NB4 (cell line): Measurements from ENCODE around the gene DUS2.
A peak's percentile ranks its signal among the peaks of the same experiment; 100 is the strongest.
"Not testable (repeated sequence)": the region's sequence is repeated elsewhere in the genome, so short reads cannot be mapped to it uniquely, and the experiment has no call there.

ENCODE experiments used
- DNase-seq: peaks from one replicate; pipeline ENCODE4 v3.0.0; 2010; ENCODE audit warnings: low read depth
- H3K4me3 ChIP-seq: one replicate; pipeline ENCODE4 v1.5.1; 2011; ENCODE audit warnings: mild to moderate bottlenecking, low read depth, low read length, moderate library complexity
- CTCF ChIP-seq: IDR thresholded peaks from one replicate; pipeline ENCODE4 v1.5.1; 2012; ENCODE audit warnings: low read depth, low read length
- MAX ChIP-seq: IDR thresholded peaks from 2 replicates; pipeline ENCODE4 v1.6.1; 2011; ENCODE audit warnings: low read depth, low read length
- MYC ChIP-seq: IDR thresholded peaks from 2 replicates; pipeline ENCODE4 v1.6.1; 2011; ENCODE audit warnings: low read depth, low read length
- POLR2A ChIP-seq: IDR thresholded peaks from 2 replicates; pipeline ENCODE4 v1.6.1; 2011; ENCODE audit warnings: mild to moderate bottlenecking; ENCODE audit not compliant: insufficient read length; ENCODE audit errors: extremely low read depth

The DUS2 gene

DNA sequence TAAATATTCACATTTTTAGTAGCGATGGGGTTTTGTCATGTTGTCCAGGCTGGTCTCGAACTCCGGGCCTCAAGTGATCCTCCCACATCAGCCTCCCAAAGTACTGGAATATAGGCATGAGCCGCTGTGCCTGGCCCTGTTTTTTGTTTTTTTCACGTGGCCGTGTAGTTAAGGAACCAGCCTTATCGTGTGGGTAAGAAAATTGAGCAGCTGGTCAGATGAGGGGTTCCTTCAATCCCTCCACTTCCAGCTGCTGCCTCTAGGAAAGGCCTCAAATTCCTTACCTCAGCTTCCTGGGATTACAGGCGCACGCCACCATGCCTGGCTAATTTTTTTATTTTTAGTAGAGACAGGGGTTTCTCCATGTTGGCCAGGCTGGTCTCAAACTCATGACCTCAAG, 17.9 kb upstream of the DUS2 start:
- TF ChIP-seq MAX (no peak), POLR2A (no peak), MYC (no peak), CTCF (no peak)
- DNase-seq = no peak
- no peak overlapping the region for H3K4me3 ChIP-seq

GRCh38 chr16:68005786-68006286, 17.2 kb upstream of the DUS2 start:
- TF ChIP-seq MAX = peak; percentile 77
- TF ChIP-seq POLR2A = no peak
- peak; percentile 67; the same call in 1 of the 2 replicates for TF ChIP-seq MYC
- TF ChIP-seq CTCF = no peak
- DNase-seq = peak; percentile 94
- H3K4me3 ChIP-seq = no peak overlapping the region

DNA sequence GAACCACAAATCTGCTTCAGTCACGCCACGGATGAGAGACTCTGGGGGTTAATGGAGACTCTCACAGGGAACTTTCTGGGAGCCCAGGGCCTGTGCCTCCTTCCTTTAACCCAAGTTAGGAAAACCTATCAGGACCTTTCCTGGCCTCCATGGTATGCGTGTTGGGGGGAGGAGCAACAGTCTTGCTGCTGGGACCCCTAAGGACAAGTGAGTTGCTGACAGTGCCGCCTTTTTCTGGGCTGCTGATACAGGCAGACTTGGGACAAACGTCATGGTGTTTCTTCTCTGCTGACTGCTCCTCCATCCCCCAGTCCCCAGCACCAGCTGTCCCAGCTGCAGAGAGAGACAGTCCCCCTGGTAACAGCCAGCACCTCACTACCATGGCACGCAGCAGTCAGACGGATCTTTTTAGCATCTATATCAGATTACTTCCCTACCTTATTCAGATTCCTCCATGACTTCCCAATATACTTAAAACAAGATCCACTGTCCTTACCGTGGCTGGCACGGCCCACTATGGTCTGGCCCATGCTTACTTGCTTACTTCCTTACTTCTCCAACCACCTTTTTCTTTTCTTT, 13.8 kb upstream of the DUS2 start:
- DNase-seq = no peak
- H3K4me3 ChIP-seq = no peak overlapping the region
- TF ChIP-seq MAX (no peak), CTCF (no peak), POLR2A (no peak), MYC (no peak)

- DNase-seq, H3K4me3 ChIP-seq: not testable (repeated sequence)
These were observed 13.2 kb upstream of the DUS2 start for GRCh38 chr16:68009872-68010271.

DNA sequence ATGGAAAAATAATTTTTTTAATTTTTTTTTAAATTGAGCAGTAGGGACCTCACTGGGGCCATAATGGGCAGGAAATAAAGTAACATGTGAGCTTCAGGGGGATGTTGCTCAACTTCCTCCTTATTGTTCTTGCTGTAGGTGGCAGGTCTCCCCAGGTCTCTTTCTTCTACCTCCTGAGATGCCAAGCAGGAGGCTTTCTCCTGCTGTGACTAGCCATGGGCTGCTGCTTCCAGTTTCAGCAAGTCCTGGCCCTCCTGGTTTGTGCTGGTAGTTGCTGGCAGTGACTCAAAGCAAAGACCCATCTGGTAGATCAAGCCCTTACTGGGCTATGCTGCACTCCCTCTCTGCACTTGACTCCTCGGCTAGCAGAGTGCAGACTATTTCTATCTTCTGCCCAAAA, 9.6 kb upstream of the DUS2 start:
- DNase-seq = peak; percentile 84
- TF ChIP-seq MAX = peak; percentile 54
- no peak for TF ChIP-seq CTCF
- TF ChIP-seq MYC = peak; percentile 79
- TF ChIP-seq POLR2A = no peak
- H3K4me3 ChIP-seq = no peak overlapping the region

DNA sequence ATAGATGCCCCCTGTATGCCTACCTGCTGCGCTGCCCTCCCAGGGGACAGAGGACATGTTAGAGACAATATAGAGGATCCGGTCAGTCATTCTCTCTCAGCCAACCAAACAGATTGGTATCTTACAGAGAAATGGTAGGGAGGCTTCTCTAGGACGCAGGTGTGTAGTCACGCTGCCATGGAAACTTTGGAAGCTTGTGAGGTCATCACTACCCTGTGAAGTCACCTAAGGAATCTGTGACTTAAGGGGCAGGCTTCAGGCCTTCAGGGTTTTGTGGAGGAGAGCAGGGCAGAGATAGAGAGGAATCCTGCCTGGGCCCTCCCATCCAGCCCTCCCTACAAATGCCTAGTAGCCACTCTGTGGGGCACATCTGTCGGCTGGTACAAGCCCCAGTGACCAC, 7.4 kb upstream of the DUS2 start, which contains the start of gene DPEP2NB:
Gene DPEP2NB (minus strand): TSS at position 231 of the 400 bp plus-strand sequence. CDS start 141 bp downstream, at position 90.
- no peak for DNase-seq
- TF ChIP-seq CTCF (no peak), MAX (no peak)
- no peak within 1 kb of the TSS for H3K4me3 ChIP-seq
